Stimulated activated CD8-positive, alpha-beta memory T cell treated with anti-CD3 and anti-CD28 coated beads, Interleukin-15, amount 100 ng/mL, for 24 hours (primary cell): ENCODE results near the gene MAD1L1.

Experiments used
- DNase-seq: peaks from one replicate; pipeline ENCODE4 v3.0.0-alpha.2; 2020; ENCODE audit warnings: low read depth

The MAD1L1 gene

GRCh38 chr7:2116989-2117591, 115.7 kb downstream of the MAD1L1 start:
- DNase-seq, result no peak

DNA sequence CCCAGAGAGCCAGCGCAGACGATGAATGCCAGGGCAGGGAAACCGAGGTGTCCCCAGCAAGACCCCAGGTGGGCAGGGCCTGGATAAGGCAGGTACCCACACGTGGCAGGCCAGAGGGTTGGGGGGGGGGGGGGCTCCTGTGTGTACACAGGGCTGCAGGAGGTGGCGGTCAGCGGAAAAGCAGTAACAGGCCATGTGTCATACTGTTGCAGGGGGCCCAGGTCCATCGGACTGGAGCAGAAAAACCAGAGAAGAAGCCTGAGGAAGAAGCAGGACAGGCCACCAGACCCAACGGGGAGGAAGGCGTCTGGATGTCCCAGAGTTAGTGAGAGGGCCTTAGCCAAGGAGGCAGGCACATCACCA, 116.3 kb downstream of the MAD1L1 start:
- DNase-seq, result no peak

DNA sequence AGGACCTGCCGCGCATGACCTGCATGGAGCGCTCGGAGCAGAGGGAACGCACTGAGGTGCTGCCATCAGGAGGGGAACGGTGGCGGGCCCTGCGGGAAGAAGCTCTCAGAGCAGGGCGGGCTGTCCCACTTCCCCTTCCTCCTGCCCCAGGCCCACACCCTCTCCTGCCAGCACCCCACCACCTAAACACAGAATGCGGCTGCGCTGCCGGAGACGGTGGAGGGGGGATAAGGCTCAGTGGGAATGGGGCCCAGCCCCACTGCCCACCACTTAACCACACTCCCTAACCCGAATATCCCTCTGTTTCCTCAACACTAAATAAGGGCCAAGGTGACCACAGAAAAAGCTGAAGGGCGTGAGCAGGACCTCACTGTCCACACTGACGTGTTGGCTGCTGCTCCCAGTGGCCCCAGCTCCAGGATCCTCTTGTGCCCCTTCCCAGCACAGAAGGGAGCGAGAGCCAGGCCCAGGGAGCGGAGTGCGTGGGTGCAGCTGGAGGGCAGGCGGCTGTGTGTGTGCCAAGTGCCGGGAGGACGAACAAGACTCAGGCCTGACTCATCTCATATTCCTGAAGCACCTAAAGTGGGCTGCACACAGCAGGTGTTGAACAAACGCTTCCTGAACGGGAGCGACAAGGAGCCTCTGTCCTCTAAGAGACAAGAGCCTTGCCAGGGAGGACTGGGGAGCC, 116.8 kb downstream of the MAD1L1 start:
- no peak for DNase-seq

- DNase-seq, result no peak
Measured at GRCh38 chr7:2114926-2115759, 117.6 kb downstream of the MAD1L1 start.

DNA sequence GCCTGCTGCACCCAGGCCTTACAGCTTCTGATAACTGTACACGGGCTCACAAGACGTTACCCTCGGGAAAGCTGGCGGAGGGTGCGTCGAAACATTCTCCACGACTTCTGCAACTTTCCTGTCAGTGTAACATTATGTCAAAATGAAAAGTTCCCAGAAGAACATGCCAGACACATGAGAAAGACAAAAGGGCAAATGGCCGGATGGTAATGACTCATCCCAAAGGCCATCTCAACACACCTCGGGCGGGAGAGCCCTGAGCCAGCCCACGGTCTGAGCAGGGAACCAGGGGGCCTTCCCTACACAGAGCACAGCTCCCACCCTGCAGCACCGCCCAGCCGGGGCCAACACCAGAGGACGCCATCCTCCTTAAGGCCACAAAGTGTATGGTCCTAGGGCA, 118.7 kb downstream of the MAD1L1 start:
- DNase-seq, result no peak

GRCh38 chr7:2112261-2113198, 120.2 kb downstream of the MAD1L1 start:
- DNase-seq, result no peak

DNA sequence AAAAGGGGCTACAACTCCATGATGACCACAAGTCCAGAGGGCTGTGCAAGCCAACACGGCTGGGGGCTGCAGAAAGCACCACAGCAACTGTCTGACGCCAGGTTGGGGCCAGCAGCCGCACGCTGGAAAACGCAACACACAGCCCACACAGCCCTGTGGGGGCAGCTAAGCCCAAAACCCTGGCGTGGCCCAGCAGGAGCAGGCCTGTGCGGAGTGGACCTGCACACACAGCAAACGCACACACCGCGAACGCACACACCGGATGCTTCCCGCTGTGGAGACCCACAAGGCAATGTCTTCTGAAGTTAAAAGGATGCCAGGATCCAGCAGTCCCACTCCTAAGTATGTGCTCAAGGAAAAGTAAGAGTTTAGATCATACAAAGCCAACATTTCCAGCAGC, 121.2 kb downstream of the MAD1L1 start:
- DNase-seq, result no peak

DNA sequence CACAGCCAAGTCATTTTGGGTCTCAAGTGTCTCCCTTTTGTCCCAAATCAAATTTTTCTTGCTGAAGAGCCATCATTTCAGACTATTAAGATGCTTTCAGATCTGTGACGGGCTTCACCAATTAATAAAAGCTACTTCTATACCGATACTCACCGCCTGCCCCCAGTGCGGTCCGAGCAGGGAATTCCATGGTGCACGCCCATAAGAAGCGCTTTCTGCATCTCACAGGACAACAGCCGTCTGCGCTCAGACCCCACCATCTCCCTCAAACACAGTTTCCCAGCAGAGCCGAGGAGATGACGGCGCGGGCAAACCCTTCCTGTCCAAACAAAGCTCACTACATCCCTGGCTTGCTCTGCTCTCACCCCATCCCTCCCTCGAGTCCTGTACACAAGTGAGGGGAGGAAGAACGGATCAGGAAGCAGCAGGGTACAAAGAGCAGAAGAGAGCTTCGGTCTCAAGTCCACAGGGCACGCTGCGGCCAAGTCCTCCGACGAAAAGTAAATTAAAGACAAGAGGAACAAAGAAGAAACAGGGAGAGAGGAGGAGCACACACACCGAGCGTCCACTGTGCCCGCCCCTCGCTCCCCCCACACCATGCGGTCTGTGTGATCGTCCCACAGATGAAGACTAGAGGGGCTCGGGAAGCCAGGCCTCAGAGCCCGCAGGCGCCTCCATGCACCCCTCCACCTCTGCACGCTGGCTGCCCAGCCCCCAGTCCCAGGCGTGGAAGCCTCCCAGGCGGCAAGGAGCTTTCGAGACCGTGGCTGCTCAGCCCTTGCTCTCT, 121.9 kb downstream of the MAD1L1 start:
- no peak for DNase-seq

DNA sequence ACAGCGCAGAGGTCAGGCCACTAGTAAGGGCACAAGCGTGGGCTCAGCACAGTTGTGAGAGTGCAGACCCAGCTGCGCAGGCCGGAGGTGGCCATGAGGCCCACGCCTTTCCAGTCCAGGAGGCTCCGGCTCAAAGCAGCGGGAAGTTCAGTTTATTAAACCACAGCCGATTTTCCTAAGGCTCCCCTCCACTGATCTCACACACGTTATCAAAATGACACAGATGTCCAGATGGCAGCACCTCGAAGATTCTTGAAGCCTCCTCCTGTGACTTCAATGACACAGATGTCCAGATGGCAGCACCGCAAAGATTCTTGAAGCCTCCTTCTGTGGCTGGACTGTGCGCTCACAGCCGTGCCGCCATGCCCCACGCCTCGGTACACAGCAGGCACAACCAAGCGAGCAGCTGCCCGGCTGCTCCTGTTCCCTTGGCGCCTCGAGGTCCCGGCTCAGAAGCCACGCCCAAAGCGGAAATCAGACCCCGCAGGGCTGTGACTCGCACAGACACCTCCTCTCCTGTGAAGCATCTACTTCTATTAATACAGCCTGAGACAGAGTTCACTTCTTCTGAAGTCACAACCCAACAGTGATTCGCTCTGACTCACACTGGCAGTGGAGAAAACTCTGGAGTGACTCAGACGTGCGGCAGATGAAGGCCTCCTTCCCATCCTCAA, 122.7 kb downstream of the MAD1L1 start:
- no peak for DNase-seq

DNA sequence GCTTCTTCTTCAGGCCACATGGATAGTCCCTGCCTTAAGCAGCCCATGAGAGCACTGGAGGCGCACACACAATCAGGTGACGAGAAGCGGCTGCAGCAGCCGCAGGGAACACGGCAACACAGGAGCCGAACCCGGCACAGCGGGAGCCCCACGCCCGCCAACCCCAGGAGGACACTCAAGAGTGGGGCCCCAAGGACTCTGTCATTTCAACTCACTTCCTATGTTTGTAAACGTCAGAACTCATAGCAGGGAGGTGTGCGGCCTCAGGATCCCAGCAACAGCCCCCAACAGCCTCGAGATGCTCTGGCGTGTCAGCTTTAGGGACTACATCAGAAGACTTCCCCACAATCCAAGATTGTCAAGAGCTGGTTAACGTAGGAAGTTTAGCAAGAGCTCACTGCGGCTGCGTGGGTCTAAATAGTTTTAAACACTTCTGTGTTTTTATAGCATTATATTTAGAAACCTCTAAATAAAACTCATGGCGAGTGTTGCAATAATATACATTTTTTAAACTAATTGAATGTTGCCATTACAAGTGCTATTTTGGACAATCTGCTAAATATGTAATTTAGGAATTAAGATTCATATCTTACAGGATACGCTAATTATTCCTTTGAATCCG, 123.4 kb downstream of the MAD1L1 start:
- DNase-seq, result no peak

- DNase-seq, result no peak
Measured at GRCh38 chr7:2108501-2109250, 124.1 kb downstream of the MAD1L1 start.

GRCh38 chr7:2108071-2108455, 124.7 kb downstream of the MAD1L1 start:
- DNase-seq, result no peak

DNA sequence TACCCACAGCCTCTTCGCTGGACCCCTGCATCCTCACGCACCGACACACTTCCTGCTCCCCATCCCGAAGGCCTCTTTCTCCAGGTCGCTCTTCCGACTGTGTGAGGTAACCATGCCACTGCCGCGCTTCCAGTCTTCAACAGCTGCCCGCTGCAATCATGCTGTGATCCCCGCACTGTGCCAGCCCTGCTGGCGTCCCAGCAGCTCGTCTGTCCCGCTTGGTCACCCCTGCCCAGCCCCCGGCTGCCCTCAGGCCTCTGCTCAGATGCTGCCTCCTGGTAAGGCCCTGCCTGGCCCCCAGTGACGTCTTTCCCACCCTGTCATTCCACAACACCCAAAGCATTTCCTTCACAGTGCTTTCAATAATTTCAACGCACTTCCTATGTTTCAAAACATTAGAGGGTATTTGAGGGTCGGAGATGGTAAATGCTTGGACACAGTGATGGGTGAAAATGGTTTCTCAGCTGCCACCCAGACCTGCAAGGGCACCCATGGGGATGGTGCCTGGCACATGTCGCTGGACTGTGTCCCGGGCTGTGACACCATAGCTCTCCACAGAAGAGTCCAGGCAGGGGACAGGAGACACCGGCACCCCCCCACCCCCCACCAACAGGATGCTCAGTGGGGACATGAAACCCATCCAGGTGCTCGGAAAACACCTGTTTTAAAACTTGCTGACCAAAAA, 125.2 kb downstream of the MAD1L1 start:
- no peak for DNase-seq

DNA sequence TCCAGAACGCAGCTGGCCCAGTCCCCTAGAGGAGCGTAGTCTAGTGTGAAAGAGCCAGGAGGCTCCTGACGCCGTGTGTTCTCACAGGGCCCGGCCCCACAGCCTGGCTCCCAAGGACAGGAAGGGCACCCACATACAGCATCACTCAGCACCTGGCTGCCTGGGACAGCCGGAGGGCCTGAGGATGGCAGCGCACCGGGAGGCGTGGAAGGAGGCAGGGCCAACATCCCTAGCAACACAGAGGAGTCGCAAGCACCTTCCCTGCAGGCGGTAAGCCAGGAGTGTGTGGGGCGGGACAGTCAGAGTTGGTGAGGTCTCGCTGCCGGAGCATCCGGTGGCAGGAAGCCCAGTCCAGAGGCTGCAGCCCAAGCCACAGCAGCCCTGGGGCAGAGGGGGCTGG, 125.8 kb downstream of the MAD1L1 start:
- no peak for DNase-seq

GRCh38 chr7:2106440-2106839, 126.3 kb downstream of the MAD1L1 start:
- no peak for DNase-seq

DNA sequence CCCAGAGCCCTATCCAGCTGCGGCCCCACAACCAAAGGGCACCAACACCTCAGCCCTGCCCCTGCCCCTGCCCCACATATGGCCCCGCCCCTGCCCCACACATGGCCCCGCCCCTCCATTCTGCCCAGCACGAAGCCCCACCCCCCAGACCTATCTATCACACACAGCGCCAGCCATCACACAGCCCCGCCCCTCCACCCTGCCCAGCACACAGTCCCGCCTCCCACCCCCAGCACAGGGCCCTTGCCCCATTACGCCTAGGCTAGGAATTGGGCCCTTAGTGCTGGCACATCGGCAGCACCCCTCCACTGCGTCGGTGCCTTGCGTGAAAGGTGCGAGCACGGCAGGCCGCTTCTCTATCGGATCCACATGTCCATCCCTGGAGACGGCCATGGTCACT, 126.8 kb downstream of the MAD1L1 start:
- no peak for DNase-seq

GRCh38 chr7:2105280-2105679, 127.5 kb downstream of the MAD1L1 start:
- DNase-seq, result no peak

DNA sequence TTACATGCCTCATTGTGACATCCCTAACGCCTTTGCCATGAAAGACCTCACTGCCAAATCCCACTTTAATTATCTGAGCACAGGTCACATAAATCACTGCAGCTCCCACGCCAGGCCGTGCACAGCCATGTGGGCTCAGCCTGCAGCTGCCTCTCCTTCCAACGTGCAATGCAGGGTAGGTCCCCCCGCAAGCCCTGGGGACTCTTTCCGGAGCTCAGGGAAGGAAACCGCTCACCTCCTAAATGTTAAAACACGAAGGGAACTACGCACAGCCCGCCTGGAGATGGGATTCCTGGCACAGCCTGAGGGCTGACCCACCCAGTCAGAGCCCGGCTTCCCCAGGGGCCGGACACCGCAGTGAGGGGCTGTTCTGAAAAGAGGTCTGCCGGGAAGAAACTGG, 128.0 kb downstream of the MAD1L1 start:
- DNase-seq, result no peak

DNA sequence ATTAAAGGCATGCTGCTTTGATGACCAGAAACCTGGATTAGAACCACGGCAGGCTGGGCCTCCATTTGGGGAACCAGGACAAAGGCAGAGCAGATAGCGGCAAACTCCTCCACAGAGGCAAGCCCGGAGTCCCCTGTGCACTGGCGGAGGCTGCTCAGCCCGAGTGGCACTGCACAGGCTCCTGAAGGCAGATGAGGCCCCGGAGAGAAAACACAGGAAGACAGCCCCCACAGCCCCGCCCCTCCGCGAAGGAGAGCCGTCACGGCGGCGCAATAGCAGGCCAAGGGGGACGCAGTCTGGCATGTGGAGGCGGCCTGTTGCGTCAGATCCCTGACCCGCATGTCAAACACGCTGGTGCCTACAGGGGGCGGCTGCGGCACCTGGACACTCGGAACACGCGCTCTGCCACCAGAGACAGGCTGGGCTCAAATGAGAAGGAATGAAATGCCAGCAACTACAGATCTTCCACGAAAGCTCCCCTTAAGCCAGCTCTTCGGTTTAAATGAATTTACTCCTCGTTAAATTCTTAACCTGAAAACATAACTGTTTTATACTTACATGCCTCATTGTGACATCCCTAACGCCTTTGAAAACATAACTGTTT, 128.5 kb downstream of the MAD1L1 start:
- DNase-seq, result peak; percentile 50
